HUDEP-2 (cell line): Measurements from ENCODE around the gene AQP12B.
"Not testable (repeated sequence)": the region's sequence is repeated elsewhere in the genome, so short reads cannot be mapped to it uniquely, and the experiment has no call there.

Experiments used
- DNase-seq, 76 experiments: peaks; one replicate each; lab custom pipeline; 2025; ENCODE audit not compliant: unreplicated experiment in 76 of 76; lab: John Stamatoyannopoulos, UW

AQP12B gene

DNA sequence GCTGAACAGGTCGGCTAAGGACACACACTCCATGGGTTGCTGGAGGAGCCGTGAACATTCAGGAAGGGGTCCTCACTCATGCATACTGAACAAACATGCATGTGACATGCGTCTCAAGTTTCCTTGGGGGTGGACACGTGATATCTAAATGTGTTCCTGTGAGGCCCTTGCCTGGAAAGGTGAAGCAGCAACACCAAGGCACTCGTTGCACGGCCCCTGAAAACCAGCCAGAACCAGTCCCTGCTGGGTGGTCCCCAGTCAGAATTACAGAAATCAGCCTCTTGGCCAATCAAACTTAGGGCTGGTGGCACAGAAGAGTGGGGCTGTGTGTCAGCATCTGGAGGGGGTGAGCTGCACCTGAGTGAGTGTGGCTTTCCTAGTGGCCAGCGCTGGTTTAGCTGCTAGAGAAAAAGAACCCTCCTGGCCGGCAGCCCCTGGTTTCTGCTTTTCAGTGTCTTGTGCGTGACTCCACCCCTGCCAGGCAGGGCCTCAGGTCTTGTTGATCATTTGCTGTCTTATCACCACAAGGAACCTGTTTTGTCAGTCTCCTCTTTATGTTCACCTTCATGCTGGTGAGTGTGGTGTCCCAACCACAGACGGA lies 3.2 kb upstream of the AQP12B start:
- DNase-seq: no peak

- DNase-seq: not testable (repeated sequence)
Observed at GRCh38 chr2:240683980-240684728, 1.5 kb upstream of the AQP12B start.

GRCh38 chr2:240683329-240683979 lies 769 bp upstream of the AQP12B start:
- not testable (repeated sequence) for DNase-seq

- not testable (repeated sequence) for DNase-seq
Observed at GRCh38 chr2:240680185-240680584, 2.5 kb downstream of the AQP12B start.

- DNase-seq: not testable (repeated sequence)
Observed at GRCh38 chr2:240678909-240679308, 3.8 kb downstream of the AQP12B start.

DNA sequence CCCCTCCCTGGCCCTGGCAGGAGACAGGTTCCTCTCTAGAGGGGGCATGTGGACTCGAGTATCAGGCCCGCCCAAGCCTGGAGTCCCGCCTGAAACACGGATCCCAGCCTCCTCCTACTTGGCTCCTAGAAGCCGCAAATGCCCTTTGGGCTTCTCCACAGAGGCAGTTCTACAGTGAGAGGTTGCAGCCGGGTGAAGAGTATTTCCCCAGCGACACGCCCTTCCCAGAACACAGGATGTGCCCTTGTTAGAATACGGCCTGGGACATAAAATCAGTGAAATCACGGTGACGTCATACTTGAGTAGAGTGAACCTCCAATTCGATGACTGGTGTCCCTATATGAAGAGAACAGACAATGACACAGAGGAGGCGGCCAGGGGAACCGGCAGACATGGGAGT lies 4.6 kb downstream of the AQP12B start:
- not testable (repeated sequence) for DNase-seq

DNA sequence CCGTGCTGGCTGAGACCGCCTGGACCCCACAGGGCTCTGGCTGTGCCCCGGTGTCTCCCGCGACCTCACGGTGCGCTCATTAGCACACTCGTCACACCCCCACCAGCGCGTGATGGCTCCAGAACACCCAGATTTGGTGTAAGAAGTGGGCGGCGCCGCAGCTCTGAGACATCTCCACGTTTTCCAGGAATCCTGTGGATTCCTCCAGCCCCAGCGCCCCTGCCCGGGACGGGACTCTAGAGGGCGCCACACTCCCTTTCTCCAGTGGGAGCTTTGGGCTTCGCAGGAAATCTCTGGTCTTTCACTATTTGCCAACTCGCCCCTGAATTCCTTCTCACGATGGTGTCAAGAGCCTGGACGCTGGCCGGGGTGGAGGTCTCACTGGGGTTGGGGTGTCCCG lies 7.3 kb downstream of the AQP12B start:
- not testable (repeated sequence) for DNase-seq

DNA sequence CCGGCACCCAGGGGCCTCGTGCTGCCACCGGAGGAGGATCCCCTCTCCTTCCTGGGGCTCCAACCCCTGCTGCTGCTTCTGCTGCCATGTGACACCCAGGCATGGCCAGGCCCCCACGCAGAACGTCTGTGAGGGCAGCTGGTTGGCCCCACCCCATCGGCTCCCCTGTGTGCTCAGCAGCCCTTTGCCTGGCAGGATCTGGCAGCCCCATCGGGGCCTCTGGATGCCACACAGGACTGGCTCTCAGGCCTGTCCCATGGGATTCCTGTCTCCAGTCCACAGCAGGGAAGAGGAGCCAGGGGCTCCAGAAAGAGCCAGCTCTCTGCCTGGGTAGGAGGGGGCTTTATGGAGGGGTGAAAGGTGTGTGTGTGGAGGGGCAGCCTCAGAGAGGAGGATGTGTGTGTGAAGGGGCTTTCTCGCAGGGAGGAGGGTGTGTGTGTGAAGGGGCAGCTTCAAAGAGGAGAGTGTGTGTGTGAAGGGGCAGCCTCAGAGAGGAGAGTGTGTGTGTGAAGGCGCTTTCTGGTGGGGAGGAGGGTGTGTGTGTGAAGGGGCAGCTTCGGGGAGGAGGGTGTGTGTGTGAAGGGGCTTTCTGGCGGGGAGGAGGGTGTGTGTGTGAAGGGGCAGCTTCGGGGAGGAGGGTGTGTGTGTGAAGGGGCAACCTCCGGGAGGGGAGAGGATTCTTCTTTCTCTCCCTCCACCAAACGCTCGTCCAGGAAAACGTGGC lies 8.1 kb downstream of the AQP12B start:
- DNase-seq: not testable (repeated sequence)

GRCh38 chr2:240672701-240673190 lies 9.9 kb downstream of the AQP12B start:
- DNase-seq: no peak

DNA sequence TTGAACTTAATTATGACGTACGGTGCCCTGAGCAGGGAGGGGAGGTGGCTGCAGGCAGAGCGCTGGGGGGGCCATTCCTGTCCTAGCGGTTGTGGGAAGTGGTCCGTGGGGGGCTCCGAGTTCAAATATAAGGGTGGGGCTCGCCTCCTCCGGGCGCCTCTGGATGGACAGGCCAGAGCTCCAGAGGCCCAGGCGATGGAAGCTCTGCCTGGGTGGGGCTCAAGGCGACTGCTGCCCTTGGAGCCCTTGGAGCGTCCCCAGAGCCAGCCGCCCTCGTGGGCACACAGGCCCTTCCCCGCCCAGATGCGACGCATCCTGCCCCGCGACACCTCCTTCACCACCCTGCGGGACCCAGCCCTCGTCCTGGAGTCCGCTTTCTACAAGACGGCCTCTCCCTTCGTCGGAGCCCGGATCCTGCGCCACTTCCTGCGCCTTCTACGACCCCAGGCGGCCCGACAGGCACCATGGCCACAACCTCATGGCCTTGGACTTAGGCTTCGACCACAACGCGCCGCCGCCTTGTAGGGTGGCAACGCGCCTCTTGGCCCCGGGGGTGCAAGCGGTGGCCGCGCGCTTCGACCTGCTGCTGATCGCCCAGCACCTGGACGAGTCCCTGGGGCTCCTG lies 10.5 kb downstream of the AQP12B start:
- DNase-seq: no peak

- DNase-seq: no peak
Observed at GRCh38 chr2:240670950-240671349, 11.7 kb downstream of the AQP12B start.

DNA sequence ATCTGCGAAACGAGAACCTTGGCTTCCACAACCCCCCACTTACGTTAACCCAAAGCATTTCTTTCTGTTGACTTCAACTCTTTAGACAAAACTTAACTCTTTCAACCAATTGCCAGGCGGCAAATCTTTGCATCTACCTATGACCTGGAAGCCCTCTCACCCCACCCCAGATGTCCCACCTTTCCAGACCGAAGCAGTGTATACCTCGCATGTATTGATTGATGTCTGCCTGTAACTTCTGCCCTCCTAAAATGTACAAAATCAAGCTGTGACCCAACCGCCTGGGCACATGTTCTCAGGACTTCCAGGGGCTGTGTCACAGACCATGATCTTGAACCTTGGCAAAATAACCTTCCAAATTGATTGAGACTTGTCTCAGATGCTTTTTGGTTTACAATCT lies 12.3 kb downstream of the AQP12B start:
- DNase-seq: no peak

DNA sequence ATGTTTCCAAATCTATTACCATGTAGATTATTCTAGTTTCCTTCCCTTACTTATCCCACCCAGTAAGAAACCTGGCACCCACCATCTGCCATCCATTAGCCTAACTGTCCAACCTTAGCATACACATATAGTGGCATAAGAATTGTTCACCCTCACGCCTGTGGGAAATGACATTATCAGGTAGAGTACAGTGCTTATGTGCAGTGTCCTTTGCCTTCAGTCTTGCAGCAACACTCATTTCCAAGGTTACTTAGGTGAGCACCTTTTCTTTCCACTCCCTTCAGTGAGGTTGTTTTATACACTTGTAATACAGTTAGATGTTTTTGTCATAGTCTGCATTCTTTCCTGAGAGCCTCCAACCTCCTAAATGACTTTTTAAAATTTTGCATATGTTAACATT lies 18.1 kb downstream of the AQP12B start:
- DNase-seq: no peak

DNA sequence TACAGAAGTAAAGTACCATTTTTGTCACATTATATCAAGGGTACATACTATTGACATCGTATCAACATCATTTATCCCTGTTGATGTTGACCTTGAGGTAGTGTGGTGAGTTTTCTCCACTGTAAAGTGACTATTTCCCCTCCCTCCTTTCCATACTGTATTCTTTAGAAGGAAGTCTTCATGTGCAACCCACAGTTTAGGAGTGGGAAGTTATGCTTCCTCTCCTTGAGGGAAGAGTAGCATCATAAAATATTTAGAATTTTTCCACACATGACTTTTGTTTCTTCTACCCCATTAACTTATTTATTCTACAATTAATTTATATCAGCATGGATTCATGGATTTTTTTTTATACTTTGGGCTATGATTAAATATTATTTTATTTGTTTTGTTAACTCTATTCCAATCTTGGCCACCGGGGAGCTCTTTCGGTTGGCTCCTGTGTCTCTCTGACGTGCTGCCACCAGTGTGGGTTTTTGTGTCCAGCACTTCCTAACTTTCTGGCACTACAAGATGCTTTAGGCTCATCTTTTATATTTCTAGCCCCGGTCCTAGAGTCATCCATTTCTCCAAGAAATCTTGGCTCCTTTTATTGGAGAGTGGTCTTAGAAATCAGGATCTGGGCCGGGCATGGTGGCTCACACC lies 19.0 kb downstream of the AQP12B start:
- DNase-seq: no peak

- no peak for DNase-seq
Observed at GRCh38 chr2:240662681-240663080, 20.0 kb downstream of the AQP12B start.

DNA sequence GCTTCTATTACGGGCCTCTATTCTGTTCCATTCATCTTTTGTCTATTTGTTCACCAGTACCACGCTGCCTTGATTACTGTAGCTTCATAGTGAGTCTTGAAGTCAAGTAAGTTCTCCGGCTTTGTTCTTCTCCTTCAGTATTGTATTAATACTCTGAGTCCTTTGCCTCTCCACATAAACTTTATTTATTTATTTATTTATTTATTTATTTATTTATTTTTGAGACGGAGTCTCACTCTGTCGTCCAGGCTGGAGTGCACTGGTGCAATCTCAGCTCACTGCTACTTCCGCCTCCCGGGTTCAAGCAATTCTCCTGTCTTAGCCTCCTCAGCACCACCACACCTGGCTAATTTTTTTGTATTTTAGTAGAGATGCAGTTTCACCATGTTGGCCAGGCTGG lies 22.8 kb downstream of the AQP12B start:
- not testable (repeated sequence) for DNase-seq

- no peak for DNase-seq
Observed at GRCh38 chr2:240655931-240656886, 26.5 kb downstream of the AQP12B start.

GRCh38 chr2:240651185-240651584 lies 31.5 kb downstream of the AQP12B start:
- DNase-seq: no peak
